Astrocyte of the spinal cord (primary cell): ENCODE measurements around the gene MTA3.

ENCODE experiments used
- DNase-seq: peaks from one replicate; pipeline ENCODE4 v3.0.0; 2011; ENCODE audit warnings: low read depth, low spot score
- H3K4me3 ChIP-seq: 2 replicates; pipeline ENCODE4 v1.5.1; 2011; ENCODE audit warnings: low read depth, mild to moderate bottlenecking, low read length, moderate library complexity
- in situ Hi-C: cut with HindIII; loops from 2 replicates; pipeline ENCODE4 v1.10.0; 2017; ENCODE audit warnings: low sequenced_read_pairs
- TF ChIP-seq, protein P1 (sequence below): IDR thresholded peaks from 2 replicates; pipeline ENCODE4 v1.5.1; 2012; ENCODE audit warnings: low read depth, mild to moderate bottlenecking, low read length, inconsistent platforms

MTA3 gene

GRCh38 chr2:42764096-42764495 is 195.7 kb downstream of the MTA3 start, which contains the start of gene OXER1:
Gene OXER1, minus strand, starts transcription at chr2:42764135. Its CDS starts 73 bp downstream, at chr2:42764062.
- DNase-seq, result no peak
- in situ Hi-C loops, result no loop called here
- TF ChIP-seq, protein P1, sequence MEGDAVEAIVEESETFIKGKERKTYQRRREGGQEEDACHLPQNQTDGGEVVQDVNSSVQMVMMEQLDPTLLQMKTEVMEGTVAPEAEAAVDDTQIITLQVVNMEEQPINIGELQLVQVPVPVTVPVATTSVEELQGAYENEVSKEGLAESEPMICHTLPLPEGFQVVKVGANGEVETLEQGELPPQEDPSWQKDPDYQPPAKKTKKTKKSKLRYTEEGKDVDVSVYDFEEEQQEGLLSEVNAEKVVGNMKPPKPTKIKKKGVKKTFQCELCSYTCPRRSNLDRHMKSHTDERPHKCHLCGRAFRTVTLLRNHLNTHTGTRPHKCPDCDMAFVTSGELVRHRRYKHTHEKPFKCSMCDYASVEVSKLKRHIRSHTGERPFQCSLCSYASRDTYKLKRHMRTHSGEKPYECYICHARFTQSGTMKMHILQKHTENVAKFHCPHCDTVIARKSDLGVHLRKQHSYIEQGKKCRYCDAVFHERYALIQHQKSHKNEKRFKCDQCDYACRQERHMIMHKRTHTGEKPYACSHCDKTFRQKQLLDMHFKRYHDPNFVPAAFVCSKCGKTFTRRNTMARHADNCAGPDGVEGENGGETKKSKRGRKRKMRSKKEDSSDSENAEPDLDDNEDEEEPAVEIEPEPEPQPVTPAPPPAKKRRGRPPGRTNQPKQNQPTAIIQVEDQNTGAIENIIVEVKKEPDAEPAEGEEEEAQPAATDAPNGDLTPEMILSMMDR, result no peak
- H3K4me3 ChIP-seq, result no peak within 1 kb of the TSS

- no peak overlapping the region for H3K4me3 ChIP-seq
- DNase-seq, result no peak
- TF ChIP-seq, protein P1, result no peak
- in situ Hi-C loops, result no loop called here
Observed at GRCh38 chr2:42764901-42765300, 196.5 kb downstream of the MTA3 start.

DNA sequence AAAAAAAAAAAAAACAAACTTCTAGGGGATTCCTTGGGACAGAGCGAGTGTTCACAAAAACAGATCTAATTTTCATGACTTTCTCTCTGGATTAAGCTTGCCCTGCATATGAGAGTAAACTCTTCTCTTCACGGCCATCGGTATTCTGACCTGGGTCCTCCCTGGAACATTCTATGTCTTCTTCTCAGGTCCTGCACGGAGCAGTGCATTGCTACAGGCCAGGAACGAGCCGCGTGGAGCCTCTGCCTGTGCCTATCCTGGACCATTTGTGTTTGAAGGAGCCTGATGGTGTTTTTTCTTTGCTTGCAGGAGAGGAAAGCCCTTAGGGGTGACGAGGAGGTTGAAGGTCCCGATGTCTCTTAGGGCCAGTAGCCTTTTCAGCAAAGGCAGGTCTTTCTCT is 197.3 kb downstream of the MTA3 start:
- DNase-seq, result no peak
- in situ Hi-C loops, result no loop called here
- TF ChIP-seq, protein P1, result no peak
- H3K4me3 ChIP-seq, result no peak overlapping the region

DNA sequence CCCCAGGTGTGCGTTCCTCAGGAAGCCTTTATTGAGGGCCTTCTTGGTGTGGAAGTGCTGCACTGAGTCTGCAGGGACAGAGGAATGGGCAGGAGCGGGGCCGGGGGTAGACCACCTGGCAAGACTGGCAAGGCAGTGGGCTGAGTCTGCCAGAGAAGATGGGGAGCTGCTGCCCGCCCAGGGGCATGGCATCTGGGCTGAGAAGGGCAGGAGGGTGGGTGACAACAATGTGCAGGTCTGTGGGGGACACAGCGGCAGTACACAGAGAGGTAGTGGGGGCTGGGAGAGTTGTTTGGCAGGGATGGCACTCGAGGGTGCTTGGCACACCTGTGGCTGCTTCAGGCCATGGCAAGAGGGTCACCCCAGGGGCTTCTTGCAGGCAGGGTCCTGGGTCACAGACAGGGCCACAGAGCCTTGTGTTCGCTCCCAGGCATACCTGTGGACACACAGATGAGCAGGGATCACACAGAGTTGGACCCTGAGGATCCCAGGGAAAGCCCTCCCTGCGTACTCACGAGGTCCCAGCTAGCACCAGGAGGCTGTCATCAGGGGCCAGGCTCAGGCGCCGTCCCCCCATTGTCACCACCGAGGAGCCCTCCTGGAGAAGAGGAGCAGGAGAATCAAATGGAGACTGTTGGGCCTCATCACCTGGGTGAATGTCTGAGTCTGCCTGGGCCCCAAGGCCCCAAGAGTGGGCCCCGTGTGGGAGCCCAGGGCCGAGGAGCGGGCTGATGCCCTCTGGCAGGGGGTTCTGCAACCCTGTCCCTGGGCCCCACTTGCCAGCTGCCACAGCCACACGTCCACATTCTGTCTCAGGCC is 198.9 kb downstream of the MTA3 start:
- in situ Hi-C loops, result no loop called here
- TF ChIP-seq, protein P1, result no peak
- H3K4me3 ChIP-seq, result no peak overlapping the region
- DNase-seq, result no peak

- TF ChIP-seq, protein P1, result no peak
- in situ Hi-C loops, result no loop called here
- DNase-seq, result no peak
- H3K4me3 ChIP-seq, result no peak overlapping the region
Observed at GRCh38 chr2:42767899-42768705, 199.7 kb downstream of the MTA3 start.

GRCh38 chr2:42768706-42769256 is 200.3 kb downstream of the MTA3 start:
- TF ChIP-seq, protein P1, result no peak
- no peak for DNase-seq
- in situ Hi-C loops, result no loop called here
- no peak overlapping the region for H3K4me3 ChIP-seq
